Panc1 (cell line): ENCODE data around the gene CFAP43.

ENCODE experiments used
- CTCF ChIP-seq: fragments of 450-650 bp; IDR thresholded peaks from 2 replicates; pipeline ENCODE4 v1.5.1; 2017; ENCODE audit warnings: mild to moderate bottlenecking
- POLR2AphosphoS5 ChIP-seq: IDR thresholded peaks from 2 replicates; pipeline ENCODE4 v1.6.1; 2012; ENCODE audit warnings: mild to moderate bottlenecking, low read depth, low read length, moderate library complexity
- REST ChIP-seq, 2 experiments: IDR thresholded peaks; 2 replicates each; pipeline ENCODE4 v1.6.1; 2011 to 2012; ENCODE audit warnings: low read depth in 2 of 2, control low read depth in 1 of 2, low read length in 1 of 2, mild to moderate bottlenecking in 1 of 2, moderate library complexity in 1 of 2; ENCODE audit not compliant: insufficient read depth in 1 of 2
- SIN3A ChIP-seq: IDR thresholded peaks from 2 replicates; pipeline ENCODE4 v1.6.1; 2012; ENCODE audit warnings: low read depth, mild to moderate bottlenecking, low read length, moderate library complexity, borderline replicate concordance; ENCODE audit not compliant: insufficient read depth
- TCF7L2 ChIP-seq: IDR thresholded peaks from 2 replicates; pipeline ENCODE4 v1.6.1; 2011; ENCODE audit warnings: mild to moderate bottlenecking, low read depth, low read length, inconsistent platforms

GRCh38 chr10:104081998-104082397 lies 150.2 kb downstream of the CFAP43 start:
- no peak for TF ChIP-seq POLR2AphosphoS5
- TF ChIP-seq CTCF: no peak
- TF ChIP-seq REST (IDR thresholded peaks at IDR 0.05; ENCODE audit: insufficient read depth in 1 of 2, low read depth in 2 of 2, low read length in 1 of 2): no peak
- no peak for TF ChIP-seq SIN3A
- no peak for TF ChIP-seq TCF7L2
